GM19035 (cell line): ENCODE data around the gene HS3ST3B1.
A peak's percentile ranks its signal among the peaks of the same experiment; 100 is the strongest.

Experiments used
- ATAC-seq: cut with Tn5 transposase; IDR thresholded peaks from one replicate; pipeline ENCODE4 v1.9.1; 2021; ENCODE audit not compliant: unreplicated experiment

Gene HS3ST3B1

DNA sequence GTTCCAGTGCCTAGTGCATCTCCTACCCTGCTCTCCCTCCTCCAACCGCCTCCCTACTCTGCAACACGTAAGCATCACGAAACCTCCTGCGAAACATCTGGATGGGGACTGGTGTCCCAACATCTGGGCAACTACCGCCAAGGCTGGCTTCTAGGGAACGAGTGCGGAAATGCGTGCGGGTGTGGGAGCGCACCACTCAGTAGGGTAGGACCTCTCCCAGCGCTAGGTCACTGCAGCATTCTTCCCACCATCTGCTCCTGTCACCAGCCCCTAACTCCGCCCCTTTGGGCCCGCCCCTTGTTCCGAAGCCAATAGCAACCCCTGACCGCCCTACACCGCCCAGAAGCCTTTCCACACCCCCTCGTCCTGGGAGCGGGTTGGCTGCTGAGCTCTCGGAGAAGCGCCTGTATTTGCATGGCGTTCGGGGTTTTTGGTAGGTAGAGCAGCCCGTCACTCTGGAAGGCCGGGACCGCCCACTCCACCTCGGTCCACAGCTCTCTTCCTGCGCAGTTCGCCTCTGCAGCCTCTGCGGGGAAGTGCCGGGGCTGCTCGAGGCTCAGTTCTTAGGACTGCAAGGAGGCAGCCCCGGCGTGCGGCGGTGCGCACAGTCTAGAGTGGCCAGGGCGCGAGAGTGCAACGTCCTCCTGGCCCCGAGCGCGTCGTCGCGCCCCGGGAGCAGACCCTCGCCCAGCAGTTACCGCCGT is at the start of gene HS3ST3B1:
TSS of gene HS3ST3B1 (plus strand) at position 507 of the 704 bp plus-strand sequence. CDS start 438 bp downstream, outside the sequence.
- peak; percentile 81 for ATAC-seq

DNA sequence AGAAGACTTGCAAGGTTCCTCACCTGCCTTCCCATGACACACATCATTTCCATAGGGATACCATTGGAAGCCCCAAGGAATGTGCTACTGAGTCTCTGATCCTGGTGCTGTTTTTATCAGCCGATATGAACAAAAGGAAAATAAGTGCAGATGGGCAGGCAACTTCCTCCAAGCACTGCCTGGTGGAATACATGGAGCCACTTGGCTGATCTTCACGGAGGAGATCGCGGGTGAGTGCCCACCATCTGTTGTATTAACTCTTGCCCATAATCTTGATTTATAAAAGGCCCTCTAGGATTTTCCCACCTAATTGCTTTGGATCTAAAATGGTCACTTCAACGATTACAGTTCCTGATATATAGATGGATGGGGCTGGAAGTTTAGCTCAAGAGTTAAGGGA is 39.5 kb upstream of the HS3ST3B1 start:
- ATAC-seq: no peak

DNA sequence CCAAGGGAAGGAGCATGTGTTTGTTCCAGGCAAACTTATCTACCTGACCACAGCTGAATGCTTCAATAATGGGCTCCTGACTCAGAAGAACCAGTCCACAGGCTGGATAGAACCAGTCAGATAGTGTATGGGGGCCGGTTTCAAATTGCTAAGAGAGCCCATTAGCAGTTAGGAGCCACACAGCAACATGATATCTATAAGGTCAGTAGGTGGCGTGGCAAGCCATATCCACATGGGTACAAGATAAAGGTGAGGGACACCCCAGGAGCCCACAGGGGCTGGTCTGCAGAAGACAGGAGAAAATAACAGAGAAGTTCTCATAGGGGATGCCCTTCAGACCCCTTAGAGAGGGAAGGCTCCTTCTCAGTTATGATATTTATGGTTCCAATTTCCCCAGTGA is 32.6 kb upstream of the HS3ST3B1 start:
- ATAC-seq: no peak

DNA sequence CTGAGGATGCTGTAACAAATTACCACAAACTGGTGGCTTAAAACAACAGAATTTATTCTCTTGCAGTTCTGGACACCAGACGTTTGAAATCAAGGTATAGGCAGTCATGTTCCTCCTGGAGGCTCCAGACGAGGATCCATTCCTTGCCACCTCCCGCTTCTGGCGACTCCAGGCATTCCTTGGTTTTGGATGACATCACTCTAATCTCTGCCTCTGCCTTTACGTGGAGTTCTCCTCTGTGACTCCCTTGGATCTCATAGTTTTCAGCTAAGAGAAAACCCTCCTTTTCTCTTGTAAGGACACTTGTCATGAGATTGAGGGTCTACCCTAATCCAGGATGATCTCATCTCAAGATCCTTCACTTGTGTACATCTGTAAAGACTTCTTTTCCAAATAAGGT is 31.4 kb upstream of the HS3ST3B1 start:
- ATAC-seq: no peak

DNA sequence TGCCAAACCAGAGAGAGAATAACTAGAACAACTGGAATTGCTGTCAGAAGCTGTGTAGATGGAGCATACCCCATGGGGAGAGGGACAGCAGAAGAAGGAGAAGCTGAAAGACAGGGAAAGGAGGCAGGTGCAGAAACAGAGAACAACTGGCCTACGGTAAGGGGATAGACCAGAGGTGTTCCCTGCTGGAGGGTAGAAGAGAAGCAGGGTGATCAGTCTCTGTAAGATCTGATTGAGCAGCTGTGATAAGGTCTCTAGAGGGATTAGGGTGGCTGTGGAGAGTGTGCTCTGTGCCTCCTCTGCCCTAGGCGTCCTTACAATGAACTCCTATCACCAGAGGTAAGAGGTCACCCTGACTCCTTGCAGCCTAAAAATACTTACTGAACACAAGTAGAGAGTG is 30.4 kb upstream of the HS3ST3B1 start:
- ATAC-seq: no peak

DNA sequence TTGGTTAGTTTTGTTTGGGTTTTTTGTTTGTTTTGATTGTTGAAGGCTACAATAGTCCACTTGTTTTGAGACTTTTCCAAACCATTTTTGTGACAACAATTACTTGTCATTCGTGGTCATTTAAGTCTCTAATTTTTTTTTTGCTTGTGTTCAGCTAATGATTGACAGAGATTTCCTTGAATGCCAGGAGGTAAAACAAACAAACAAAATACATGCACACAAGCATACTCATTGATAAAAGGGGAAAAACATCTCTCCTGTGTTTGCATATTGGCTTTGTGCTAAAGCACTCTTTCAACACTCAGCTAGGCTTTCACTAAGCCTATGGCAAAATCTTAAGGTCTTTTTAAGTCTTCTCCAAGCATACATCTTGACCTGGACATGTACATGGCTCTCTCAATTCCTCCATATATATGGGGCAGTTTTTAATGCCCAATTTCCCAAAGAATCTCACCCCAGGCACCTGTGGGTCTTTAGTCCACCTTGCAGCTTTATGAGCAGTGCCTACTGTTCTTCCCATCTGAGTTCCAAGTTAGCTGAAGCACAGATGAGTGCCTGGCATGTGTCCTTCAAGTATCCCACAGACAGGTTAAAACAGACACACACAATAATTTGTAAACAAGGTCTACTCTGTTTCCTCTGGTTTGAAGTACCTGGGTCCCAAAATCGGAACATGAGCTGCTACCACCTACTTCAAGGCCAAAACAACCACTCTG is 24.2 kb upstream of the HS3ST3B1 start:
- ATAC-seq: no peak

DNA sequence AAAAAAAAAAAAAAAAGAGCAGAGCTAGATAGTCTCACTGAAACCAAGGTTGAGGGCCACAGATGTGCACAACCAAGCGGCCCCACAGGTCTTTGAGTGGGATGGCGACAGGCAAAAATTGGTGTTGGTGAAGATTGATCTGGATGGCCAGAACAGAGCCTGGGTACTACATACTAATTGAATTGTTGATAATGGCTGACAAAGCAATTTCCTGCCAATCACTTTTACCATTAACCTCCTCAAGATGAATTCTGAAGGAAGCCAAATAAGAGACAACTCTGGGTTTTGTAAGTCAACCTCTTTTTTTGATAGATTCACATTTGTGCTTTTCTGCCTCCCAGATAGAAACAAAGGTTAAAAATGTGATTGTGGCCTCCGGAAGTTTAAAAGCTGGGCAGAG is 19.4 kb upstream of the HS3ST3B1 start:
- no peak for ATAC-seq

GRCh38 chr17:14282726-14283125 is 18.2 kb upstream of the HS3ST3B1 start:
- ATAC-seq: no peak

GRCh38 chr17:14289162-14289561 is 11.7 kb upstream of the HS3ST3B1 start:
- no peak for ATAC-seq

DNA sequence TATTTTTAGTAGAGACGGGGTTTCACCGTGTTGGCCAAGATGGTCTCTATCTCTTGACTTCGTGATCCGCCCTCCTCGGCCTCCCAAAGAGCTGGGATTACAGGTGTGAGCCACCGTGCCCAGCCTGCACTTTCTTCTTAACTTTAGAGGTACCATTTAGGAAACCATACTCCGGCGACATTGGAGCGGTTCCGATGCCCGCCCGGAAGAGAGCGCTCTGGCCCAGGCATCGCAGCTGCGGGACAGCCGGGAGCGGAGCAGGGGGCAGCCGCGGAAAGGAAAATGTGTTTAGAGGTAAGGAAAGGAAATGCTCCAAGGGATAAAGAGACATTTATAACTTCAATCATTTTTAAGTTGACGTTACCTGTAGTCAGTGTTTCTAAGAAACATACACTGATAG is 6.0 kb upstream of the HS3ST3B1 start:
- no peak for ATAC-seq

- no peak for ATAC-seq
Measured at GRCh38 chr17:14295676-14296075, 5.2 kb upstream of the HS3ST3B1 start.

DNA sequence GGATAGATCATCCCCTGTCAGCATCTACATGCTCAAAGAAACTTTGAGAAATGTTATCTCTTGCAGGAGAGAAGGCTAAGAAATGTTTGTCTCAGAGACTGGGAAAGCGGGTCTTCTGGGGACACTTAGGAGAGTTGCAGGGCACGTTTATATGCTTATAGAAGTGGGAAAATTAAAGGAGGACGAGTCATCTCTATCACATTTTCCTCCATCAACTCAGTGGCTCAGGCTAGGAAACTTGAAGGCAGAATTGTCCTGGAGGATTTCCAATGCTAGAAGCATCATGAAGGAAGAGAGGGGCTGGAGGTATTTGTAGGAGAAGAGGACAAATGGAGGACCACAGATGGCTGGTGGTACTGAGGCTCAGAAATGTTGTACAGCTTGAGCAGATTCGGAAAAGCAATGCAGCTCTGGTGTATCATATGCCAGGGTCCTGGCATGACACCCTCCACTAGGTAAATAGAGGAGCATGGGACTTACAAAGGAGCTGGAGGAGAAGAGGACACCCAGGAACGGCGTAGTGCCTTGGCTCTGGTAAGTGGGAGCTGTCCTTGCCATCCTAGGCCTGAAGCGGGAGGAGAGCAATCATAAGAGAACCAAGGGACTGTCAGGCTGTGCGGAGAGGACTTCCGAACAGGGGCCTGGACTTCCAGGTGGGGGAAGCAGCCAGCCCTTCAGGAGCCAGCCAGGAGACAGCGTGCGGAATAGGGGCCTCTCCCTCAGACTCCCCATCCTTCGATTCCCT is 4.5 kb upstream of the HS3ST3B1 start:
- ATAC-seq: no peak

DNA sequence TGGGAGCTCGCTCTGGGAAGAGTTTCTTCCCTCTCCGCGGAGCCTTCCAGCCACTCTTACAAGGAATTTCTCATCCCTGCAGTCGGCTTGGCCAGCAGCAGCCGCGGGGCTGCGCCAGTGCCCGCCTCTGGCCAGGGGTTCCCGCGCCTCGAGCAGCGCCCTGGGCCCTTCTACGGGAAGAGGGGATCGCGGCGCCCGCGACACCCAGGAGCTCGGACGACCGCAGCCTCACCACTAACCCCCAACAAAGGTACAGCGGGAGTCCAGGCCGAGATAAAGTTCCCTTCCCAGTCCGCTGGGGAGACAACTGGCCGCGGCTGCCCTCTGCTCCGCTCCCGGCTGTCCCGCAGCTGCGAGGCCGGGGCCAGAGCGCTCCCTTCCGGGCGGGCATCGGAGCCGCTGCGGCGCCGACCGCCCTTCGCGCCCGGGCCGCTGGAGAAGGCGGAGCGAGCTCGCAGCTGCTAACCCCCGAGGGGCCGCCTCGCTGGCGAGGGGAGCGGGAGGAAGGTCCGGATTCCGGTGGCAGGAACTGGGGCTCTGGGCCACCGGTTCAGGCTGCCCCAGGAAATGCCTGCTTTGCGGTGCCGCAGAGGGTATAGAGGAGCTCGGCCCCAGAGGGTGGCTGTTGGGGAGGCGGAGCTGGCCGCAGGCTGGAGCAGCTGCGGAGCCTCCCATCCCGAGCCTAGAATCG is 3.6 kb upstream of the HS3ST3B1 start:
- ATAC-seq: no peak

- ATAC-seq: no peak
Measured at GRCh38 chr17:14298221-14298946, 2.5 kb upstream of the HS3ST3B1 start.

DNA sequence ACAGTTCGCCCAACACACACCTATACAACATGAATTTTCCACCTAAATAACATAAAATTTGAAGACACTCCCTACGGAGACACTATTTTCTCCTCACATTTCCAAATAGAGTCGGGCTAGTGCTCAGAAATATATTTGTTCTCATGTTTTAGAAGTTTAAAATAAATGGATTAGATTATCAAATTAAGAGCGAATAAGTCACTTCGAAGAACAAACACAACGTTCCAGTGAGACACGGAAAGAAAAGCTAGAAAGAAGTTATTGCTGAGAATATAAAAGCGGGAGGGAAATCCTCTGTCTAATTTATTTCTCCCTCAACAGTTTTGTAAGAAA is 2.0 kb upstream of the HS3ST3B1 start:
- no peak for ATAC-seq

- ATAC-seq: no peak
Measured at GRCh38 chr17:14299280-14300141, 1.4 kb upstream of the HS3ST3B1 start.

- peak; percentile 3 for ATAC-seq
Measured at GRCh38 chr17:14301279-14302090, 604 bp downstream of the HS3ST3B1 start.

DNA sequence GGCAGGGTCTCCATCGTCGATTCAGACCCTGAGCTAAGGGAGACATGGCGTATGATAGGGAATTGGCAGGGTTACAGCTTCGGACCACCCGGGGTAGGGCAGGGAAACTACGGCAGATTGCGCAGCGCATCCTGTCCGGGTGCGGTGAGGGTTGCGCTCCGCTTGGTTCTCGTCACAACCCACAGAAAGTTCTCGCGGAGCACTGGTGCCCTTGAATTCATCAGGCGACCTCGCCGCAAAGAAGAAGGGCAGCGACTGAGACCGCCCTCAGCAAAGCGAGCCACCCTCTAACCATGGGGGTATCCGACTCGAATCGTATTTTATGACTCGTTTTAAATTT is 1.2 kb downstream of the HS3ST3B1 start:
- no peak for ATAC-seq

DNA sequence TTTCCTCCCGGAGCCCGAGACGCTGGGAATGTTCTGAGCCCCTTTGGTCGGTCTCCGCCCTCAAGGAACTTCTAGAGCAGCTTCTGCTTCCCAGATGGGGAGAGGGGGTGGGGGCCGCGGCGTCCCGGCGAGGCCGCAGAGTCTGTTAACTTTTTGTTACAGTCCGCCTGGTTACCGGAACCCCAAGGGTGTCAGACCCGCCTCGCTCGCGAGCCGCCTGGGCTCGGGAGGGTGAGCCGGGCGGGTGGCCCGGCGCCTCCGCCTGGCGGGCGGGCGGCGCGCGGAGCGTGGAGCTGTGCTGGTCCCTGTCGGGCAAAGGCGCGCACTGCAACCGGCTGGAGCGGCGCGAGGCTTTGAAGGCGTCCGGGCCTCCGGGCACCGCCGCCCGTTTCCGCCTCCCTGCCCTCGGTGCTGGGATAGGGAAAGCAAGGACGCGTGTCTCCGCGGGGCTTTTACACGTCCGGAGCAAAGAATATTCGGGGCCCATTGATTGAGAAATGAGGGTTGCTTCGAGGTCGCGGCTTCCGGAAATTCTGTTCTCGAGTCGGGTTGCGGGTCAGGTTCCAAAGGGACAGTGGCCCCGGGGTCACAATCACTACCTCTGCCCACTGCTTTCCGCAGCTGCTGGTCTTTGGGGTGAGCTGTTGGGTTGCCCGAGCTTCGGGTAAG is 1.7 kb downstream of the HS3ST3B1 start:
- peak; percentile 63 for ATAC-seq
